HCT116 (cell line): ENCODE data around the gene PPIH. TPM values are rescaled to one million over a fixed set of nuclear protein-coding genes. Genes with fewer than 3 reads are reported as not detected.

Experiments
- ATAC-seq: fragments of 200-7000 bp; cut with Tn5 transposase; 2 replicates; pipeline ENCODE4 v1.9.1; 2020; ENCODE audit warnings: mild to moderate bottlenecking, moderate library complexity
- BruUV-seq: library from RNA; stranded (reverse); fragments of 400-500 nt; replicated peaks from 2 replicates; lab custom pipeline; 2021; lab: Mats Ljungman, UMichigan
- CTCF ChIA-PET: fragments of 300-600 bp; sonication (Branson Sonifier 250); formaldehyde crosslinking; loops from one replicate; lab custom pipeline; 2021; ENCODE audit warnings: antibody characterized with exemption; lab: Charles Lee
- POLR2A ChIA-PET: fragments of 300-600, 350-600 bp; sonication (Branson Sonifier 250); formaldehyde crosslinking; loops from one replicate; lab custom pipeline; 2021; ENCODE audit warnings: antibody characterized with exemption; lab: Charles Lee
- RAD21 ChIA-PET, 2 experiments: fragments of 300-600 bp; sonication (Branson Sonifier 250); formaldehyde crosslinking; loops; one replicate each; lab custom pipeline; 2023; ENCODE audit warnings: low total read pairs in 2 of 2; ENCODE audit not compliant: uncharacterized antibody in 2 of 2, unreplicated experiment in 2 of 2, low non-redundant PET in 1 of 2; lab: Charles Lee
- DNase-seq: peaks from one replicate; pipeline ENCODE4 v3.0.0-alpha.2; 2010; ENCODE audit warnings: low read depth, low spot score
- H2AFZ ChIP-seq: fragments of 200-600 bp; shearing (Covaris generic), sonication (generic); 2 replicates; pipeline ENCODE4 v1.6.1; 2017; ENCODE audit warnings: low read depth, mixed run types, mixed read lengths, antibody characterized with exemption, low read length; ENCODE audit not compliant: poor library complexity, severe bottlenecking
- H3K27ac ChIP-seq: 2 replicates; pipeline ENCODE4 v1.5.1; 2012; ENCODE audit warnings: low read depth, low read length
- H3K27me3 ChIP-seq: fragments of 200-600 bp; sonication (generic); 2 replicates; pipeline ENCODE4 v1.6.1; 2016; ENCODE audit warnings: mixed run types, low read length, mixed read lengths; ENCODE audit not compliant: insufficient read depth
- H3K36me3 ChIP-seq, 2 experiments: fragments of 200-500 bp in 1 of 2; fragments of 200-600 bp in 1 of 2; sonication (Bioruptor generic) in 1 of 2; sonication (generic) in 1 of 2; 2 replicates each; pipeline versions ENCODE4 v1.5.1 to v1.6.1; 2014 to 2016; ENCODE audit warnings: low read length in 2 of 2, inconsistent platforms in 1 of 2, mixed read lengths in 1 of 2, mixed run types in 1 of 2; ENCODE audit not compliant: insufficient read depth in 2 of 2, control insufficient read depth in 1 of 2
- H3K4me1 ChIP-seq, 2 experiments: fragments of 200-600 bp in 1 of 2; sonication (generic) in 1 of 2; 2 replicates each; pipeline versions ENCODE4 v1.5.1 to v1.6.1; 2012 to 2017; ENCODE audit warnings: low read length in 2 of 2, inconsistent platforms in 1 of 2, mild to moderate bottlenecking in 1 of 2, mixed read lengths in 1 of 2, mixed run types in 1 of 2, moderate library complexity in 1 of 2; ENCODE audit not compliant: insufficient read depth in 2 of 2, control insufficient read depth in 1 of 2
- H3K4me2 ChIP-seq: fragments of 200-600 bp; sonication (generic); 2 replicates; pipeline ENCODE4 v1.6.1; 2017; ENCODE audit warnings: mixed run types, low read length, mixed read lengths
- H3K4me3 ChIP-seq, 2 experiments: fragments of 200-600 bp in 1 of 2; sonication (generic) in 1 of 2; replicated peaks in 1 of 2; 2 replicates each; pipeline ENCODE4 v1.5.1; 2011 to 2016; ENCODE audit warnings: low read length in 2 of 2, control low read depth in 1 of 2, low read depth in 1 of 2, mild to moderate bottlenecking in 1 of 2, mixed read lengths in 1 of 2, mixed run types in 1 of 2
- H3K79me2 ChIP-seq: fragments of 200-600 bp; sonication (generic); 2 replicates; pipeline ENCODE4 v1.6.1; 2017; ENCODE audit warnings: mild to moderate bottlenecking, mixed run types, low read length, moderate library complexity, mixed read lengths; ENCODE audit not compliant: insufficient read depth
- H3K9ac ChIP-seq: fragments of 200-600 bp; sonication (generic); 2 replicates; pipeline ENCODE4 v1.6.1; 2016; ENCODE audit warnings: low read length, mixed read lengths
- H3K9me2 ChIP-seq: fragments of 200-600 bp; sonication (generic), shearing (Covaris generic); 2 replicates; pipeline ENCODE4 v1.6.1; 2017; ENCODE audit warnings: mixed run types, mild to moderate bottlenecking, moderate library complexity; ENCODE audit not compliant: insufficient read depth
- H3K9me3 ChIP-seq, 2 experiments: fragments of 200-500 bp in 1 of 2; fragments of 200-600 bp in 1 of 2; sonication (Bioruptor generic) in 1 of 2; sonication (generic) in 1 of 2; 2 replicates each; pipeline ENCODE4 v1.6.1; 2014 to 2017; ENCODE audit warnings: low read length in 2 of 2, mixed read lengths in 2 of 2, inconsistent platforms in 1 of 2, low read depth in 1 of 2, mild to moderate bottlenecking in 1 of 2, mixed run types in 1 of 2, moderate library complexity in 1 of 2; ENCODE audit not compliant: control insufficient read depth in 1 of 2, insufficient read depth in 1 of 2
- H4K20me1 ChIP-seq: fragments of 200-600 bp; sonication (generic), shearing (Covaris generic); 2 replicates; pipeline ENCODE4 v1.6.1; 2017; ENCODE audit warnings: mixed run types, mild to moderate bottlenecking, moderate library complexity; ENCODE audit not compliant: insufficient read depth
- EZH2 ChIP-seq: fragments of 200-600 bp; sonication (generic); IDR thresholded peaks from 2 replicates; pipeline ENCODE4 v1.6.1; 2017; ENCODE audit warnings: antibody characterized with exemption, mixed run types
- POLR2AphosphoS5 ChIP-seq: IDR thresholded peaks from 2 replicates; pipeline ENCODE4 v1.6.1; 2011; ENCODE audit warnings: mild to moderate bottlenecking, low read depth, low read length, moderate library complexity
- RAD21 ChIP-seq: IDR thresholded peaks from 2 replicates; pipeline ENCODE4 v1.6.1; 2012; ENCODE audit warnings: low read depth, mild to moderate bottlenecking
- TCF7L2 ChIP-seq: IDR thresholded peaks from 2 replicates; pipeline ENCODE4 v1.7.0; 2011; ENCODE audit warnings: borderline replicate concordance, inconsistent platforms; ENCODE audit not compliant: insufficient read depth, insufficient read length; ENCODE audit errors: extremely low read depth
- YY1 ChIP-seq: IDR thresholded peaks from 2 replicates; pipeline ENCODE4 v1.6.1; 2011; ENCODE audit warnings: low read length, low read depth, moderate library complexity, mild to moderate bottlenecking; ENCODE audit not compliant: insufficient replicate concordance; ENCODE audit errors: extremely low read depth
- intact Hi-C: fragments of 100-400 bp; cut with micrococcal nuclease; formaldehyde crosslinking; loops from 2 replicates; pipeline ENCODE4 v1.10.0; 2022
- total RNA-seq: library from RNA; stranded (reverse); gene quantifications from one replicate; pipeline ENCODE4 v1.2.1, GENCODE V29; 2021; ENCODE audit not compliant: unreplicated experiment
- TF ChIP-seq, protein P1 (sequence below): IDR thresholded peaks from 2 replicates; pipeline ENCODE4 v1.6.1; 2012; ENCODE audit warnings: low read depth
- TF ChIP-seq, protein P2 (sequence below): IDR thresholded peaks from 2 replicates; pipeline ENCODE4 v1.6.1; 2011; ENCODE audit warnings: mild to moderate bottlenecking, low read length, moderate library complexity; ENCODE audit not compliant: insufficient replicate concordance; ENCODE audit errors: extremely low read depth

Gene PPIH
- total RNA-seq, 1 experiment from 2014 or later, result 100 TPM

DNA sequence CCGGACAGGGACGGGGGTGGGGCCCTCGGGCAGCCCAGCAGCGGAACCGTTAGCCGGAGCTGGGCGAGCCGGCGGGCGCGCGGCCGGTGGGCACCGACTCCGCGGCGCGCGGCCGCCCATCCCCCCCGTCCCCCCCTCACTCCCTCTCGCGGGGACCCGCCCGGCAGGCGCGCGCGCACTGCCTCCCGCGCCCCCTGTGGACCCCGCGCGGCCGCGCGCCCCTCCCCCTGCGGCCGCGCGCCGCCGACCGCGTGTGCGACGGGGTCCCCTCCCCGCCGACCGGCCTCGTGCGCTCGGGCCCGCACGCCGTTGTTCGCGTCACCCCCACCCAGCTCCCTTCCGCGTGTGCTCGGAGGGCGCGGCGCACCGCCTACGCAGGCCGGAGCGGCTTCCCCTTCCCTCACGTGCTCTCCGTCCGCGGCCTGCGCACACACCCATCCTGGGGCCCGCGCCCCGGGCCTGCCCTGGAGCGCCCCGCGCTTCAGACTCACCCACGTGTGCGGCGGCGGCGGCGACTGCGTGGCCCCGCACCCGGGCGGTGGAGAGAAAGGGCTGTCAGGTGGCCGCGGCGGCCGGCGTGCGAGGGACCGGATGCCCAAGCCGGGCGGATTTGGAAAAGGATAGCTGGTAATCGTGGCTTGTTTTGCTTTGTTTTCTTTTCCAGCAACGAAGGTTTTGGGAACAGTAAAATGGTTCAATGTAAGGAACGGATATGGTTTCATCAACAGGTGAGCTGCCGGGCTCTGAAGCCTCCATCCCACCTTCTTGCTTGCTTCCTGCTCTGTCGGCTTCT lies 24.7 kb downstream of the PPIH start (continued):
- TF ChIP-seq, protein P1, sequence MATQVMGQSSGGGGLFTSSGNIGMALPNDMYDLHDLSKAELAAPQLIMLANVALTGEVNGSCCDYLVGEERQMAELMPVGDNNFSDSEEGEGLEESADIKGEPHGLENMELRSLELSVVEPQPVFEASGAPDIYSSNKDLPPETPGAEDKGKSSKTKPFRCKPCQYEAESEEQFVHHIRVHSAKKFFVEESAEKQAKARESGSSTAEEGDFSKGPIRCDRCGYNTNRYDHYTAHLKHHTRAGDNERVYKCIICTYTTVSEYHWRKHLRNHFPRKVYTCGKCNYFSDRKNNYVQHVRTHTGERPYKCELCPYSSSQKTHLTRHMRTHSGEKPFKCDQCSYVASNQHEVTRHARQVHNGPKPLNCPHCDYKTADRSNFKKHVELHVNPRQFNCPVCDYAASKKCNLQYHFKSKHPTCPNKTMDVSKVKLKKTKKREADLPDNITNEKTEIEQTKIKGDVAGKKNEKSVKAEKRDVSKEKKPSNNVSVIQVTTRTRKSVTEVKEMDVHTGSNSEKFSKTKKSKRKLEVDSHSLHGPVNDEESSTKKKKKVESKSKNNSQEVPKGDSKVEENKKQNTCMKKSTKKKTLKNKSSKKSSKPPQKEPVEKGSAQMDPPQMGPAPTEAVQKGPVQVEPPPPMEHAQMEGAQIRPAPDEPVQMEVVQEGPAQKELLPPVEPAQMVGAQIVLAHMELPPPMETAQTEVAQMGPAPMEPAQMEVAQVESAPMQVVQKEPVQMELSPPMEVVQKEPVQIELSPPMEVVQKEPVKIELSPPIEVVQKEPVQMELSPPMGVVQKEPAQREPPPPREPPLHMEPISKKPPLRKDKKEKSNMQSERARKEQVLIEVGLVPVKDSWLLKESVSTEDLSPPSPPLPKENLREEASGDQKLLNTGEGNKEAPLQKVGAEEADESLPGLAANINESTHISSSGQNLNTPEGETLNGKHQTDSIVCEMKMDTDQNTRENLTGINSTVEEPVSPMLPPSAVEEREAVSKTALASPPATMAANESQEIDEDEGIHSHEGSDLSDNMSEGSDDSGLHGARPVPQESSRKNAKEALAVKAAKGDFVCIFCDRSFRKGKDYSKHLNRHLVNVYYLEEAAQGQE, result no peak
- peak; percentile 9 for TF ChIP-seq TCF7L2
- TF ChIP-seq, all 23 proteins: peak for 6

DNA sequence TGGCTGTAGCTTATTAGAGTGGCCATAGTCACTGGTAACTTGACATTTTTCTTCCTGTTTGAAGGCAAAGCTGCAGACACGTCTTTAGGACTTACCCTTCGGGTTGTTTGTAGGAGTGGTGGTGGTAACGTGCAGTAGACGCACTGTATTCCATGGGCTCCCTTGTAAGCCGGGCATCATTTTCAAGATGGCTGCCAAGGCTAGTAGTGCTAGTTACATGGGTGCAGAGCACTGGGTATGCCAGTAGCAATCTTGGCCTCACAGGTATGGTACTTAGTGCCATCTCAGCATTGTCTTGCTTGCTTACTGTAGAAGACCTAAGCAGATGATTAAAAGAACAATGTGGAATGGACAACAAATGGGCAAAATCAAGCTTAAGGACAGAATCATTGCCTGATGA lies 25.9 kb downstream of the PPIH start:
- Histone ChIP-seq H3K27ac (peak overlapping the region; percentile 87; the same call in 1 of the 2 replicates), H3K9me2 (no peaks in the 10 kb centered on the region), H2AFZ (no peak overlapping the region), H3K4me1 (peaks cover 11 to 35% of the 10 kb centered on the region in 2 experiments), H3K36me3 (peaks cover 16 to 47% of the 10 kb centered on the region in 2 experiments; a peak in 2 of 4 replicates), H3K4me2 (peak overlapping the region; percentile 78), H3K27me3 (no peaks in the 10 kb centered on the region), H4K20me1 (peaks cover 55% of the 10 kb centered on the region; the same call in 1 of the 2 replicates), H3K79me2 (peaks cover 81% of the 10 kb centered on the region), H3K9me3 (no peaks in the 10 kb centered on the region), H3K9ac (peak overlapping the region; percentile 94), H3K4me3 (peak overlapping the region; percentile 86 to 88)
- ChIA-PET CTCF (no interaction called here), RAD21 (no interaction called here), POLR2A (no interaction called here)
- intact Hi-C loops, result no loop called here
- no TSS peak for BruUV-seq
- ATAC-seq, result no peak
- no peak for DNase-seq
- TF ChIP-seq POLR2AphosphoS5 (no peak), RAD21 (no peak), YY1 (peak; percentile 70), EZH2 (no peak)
- TF ChIP-seq, protein P2, sequence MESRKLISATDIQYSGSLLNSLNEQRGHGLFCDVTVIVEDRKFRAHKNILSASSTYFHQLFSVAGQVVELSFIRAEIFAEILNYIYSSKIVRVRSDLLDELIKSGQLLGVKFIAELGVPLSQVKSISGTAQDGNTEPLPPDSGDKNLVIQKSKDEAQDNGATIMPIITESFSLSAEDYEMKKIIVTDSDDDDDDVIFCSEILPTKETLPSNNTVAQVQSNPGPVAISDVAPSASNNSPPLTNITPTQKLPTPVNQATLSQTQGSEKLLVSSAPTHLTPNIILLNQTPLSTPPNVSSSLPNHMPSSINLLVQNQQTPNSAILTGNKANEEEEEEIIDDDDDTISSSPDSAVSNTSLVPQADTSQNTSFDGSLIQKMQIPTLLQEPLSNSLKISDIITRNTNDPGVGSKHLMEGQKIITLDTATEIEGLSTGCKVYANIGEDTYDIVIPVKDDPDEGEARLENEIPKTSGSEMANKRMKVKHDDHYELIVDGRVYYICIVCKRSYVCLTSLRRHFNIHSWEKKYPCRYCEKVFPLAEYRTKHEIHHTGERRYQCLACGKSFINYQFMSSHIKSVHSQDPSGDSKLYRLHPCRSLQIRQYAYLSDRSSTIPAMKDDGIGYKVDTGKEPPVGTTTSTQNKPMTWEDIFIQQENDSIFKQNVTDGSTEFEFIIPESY, result no peak
